ENCODE results near the gene CATSPER2.
"Not testable (repeated sequence)": the region's sequence is repeated elsewhere in the genome, so short reads cannot be mapped to it uniquely, and the experiment has no call there.

Gene CATSPER2

DNA sequence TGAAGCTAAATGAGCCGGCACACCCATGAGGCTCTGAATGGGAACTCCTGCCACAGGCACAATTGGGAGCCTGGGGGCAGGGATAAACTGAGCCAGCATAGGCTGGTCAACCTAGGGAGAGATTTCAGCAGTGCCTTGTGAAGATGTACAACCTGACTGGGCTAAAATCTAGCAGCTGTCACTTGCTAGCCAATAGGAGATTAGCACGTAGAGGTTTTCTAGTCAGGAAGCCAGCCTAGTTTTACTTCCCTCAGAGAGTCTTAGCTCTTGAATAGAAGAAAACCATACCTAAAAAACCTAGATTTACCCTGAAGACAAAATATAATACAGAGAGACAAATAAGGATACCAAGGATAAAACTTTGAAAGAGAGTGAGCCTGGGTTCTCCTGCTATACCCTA lies 13.6 kb upstream of the CATSPER2 start:
- not testable (repeated sequence) for H2BK12ac ChIP-seq (ENCODE audit: low read length); H3K27ac ChIP-seq (replicated peaks; ENCODE audit: low read length); H3K9ac ChIP-seq (ENCODE audit: low read depth, low read length, poor library complexity); H2BK15ac ChIP-seq (ENCODE audit: low read length); H2BK5ac ChIP-seq (ENCODE audit: low read length); H3K4me3 ChIP-seq (ENCODE audit: low read length in 2 of 2); H4K91ac ChIP-seq (ENCODE audit: low read depth, low read length, poor library complexity); H3K27me3 ChIP-seq (ENCODE audit: control insufficient read depth in 3 of 3, insufficient read depth in 3 of 3, low read depth in 1 of 3, low read length in 3 of 3); H3K23ac ChIP-seq (ENCODE audit: low read depth, low read length, poor library complexity); H4K8ac ChIP-seq (ENCODE audit: low read depth, low read length); H2AK5ac ChIP-seq (ENCODE audit: low read depth, low read length); H3K4me1 ChIP-seq (ENCODE audit: control insufficient read depth in 2 of 2, insufficient read depth in 1 of 2, low read depth in 1 of 2, low read length in 2 of 2); H3K79me1 ChIP-seq (ENCODE audit: low read depth, low read length); H3K36me3 ChIP-seq (replicated peaks in 1 of 2; ENCODE audit: control insufficient read depth in 2 of 2, insufficient read depth in 2 of 2, low read length in 2 of 2); DNase-seq (ENCODE audit: low spot score); H3K4ac ChIP-seq (ENCODE audit: low read length); H3K14ac ChIP-seq (ENCODE audit: low read length); H2BK120ac ChIP-seq (ENCODE audit: low read depth, low read length); H2AFZ ChIP-seq (ENCODE audit: low read length); H3K18ac ChIP-seq (ENCODE audit: low read length); H3K9me3 ChIP-seq (replicated peaks in 1 of 2; ENCODE audit: control insufficient read depth in 2 of 2, insufficient read depth in 1 of 2, low read depth in 1 of 2, low read length in 2 of 2); H3K4me2 ChIP-seq (ENCODE audit: insufficient read depth, low read length, poor library complexity, severe bottlenecking)
- no CpG with 5 or more reads among the region's 2 CpGs for WGBS, 2 donors (ENCODE audit: extremely low coverage in 2 of 2, insufficient read length in 2 of 2, insufficient replicate concordance in 1 of 2)

DNA sequence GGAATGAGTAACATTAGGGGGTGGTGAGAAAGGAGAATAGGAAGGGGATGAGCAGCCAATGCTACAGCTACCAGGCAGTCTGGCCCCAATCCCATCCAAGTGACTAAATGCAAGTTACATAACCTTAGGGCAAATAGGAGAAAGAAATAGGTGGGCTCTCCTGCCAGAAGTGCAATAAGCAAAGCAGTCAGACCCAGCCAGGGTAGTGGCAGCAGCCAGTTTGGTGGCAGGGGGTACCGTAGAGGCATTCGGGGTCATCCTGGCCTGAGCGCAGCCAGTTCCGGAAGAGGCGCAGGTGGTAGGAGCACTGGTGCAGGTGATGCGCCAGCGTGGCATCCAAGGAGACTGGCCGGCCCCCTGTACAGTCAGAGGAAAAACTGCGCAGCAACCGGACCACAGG lies 11.1 kb upstream of the CATSPER2 start:
- not testable (repeated sequence) for H3K4ac ChIP-seq (ENCODE audit: low read length); H4K8ac ChIP-seq (ENCODE audit: low read depth, low read length); H3K23ac ChIP-seq (ENCODE audit: low read depth, low read length, poor library complexity); H2AFZ ChIP-seq (ENCODE audit: low read length); H3K36me3 ChIP-seq (replicated peaks in 1 of 2; ENCODE audit: control insufficient read depth in 2 of 2, insufficient read depth in 2 of 2, low read length in 2 of 2); H2BK120ac ChIP-seq (ENCODE audit: low read depth, low read length); H3K4me2 ChIP-seq (ENCODE audit: insufficient read depth, low read length, poor library complexity, severe bottlenecking); H3K9ac ChIP-seq (ENCODE audit: low read depth, low read length, poor library complexity); DNase-seq (ENCODE audit: low spot score); H3K4me3 ChIP-seq (ENCODE audit: low read length in 2 of 2); H3K79me1 ChIP-seq (ENCODE audit: low read depth, low read length); H3K27me3 ChIP-seq (ENCODE audit: control insufficient read depth in 3 of 3, insufficient read depth in 3 of 3, low read depth in 1 of 3, low read length in 3 of 3); H3K27ac ChIP-seq (replicated peaks; ENCODE audit: low read length); H3K18ac ChIP-seq (ENCODE audit: low read length); H2BK5ac ChIP-seq (ENCODE audit: low read length); H3K9me3 ChIP-seq (replicated peaks in 1 of 2; ENCODE audit: control insufficient read depth in 2 of 2, insufficient read depth in 1 of 2, low read depth in 1 of 2, low read length in 2 of 2); H4K91ac ChIP-seq (ENCODE audit: low read depth, low read length, poor library complexity); H2AK5ac ChIP-seq (ENCODE audit: low read depth, low read length); H2BK12ac ChIP-seq (ENCODE audit: low read length); H3K14ac ChIP-seq (ENCODE audit: low read length); H3K4me1 ChIP-seq (ENCODE audit: control insufficient read depth in 2 of 2, insufficient read depth in 1 of 2, low read depth in 1 of 2, low read length in 2 of 2); H2BK15ac ChIP-seq (ENCODE audit: low read length)
- WGBS, 2 donors (ENCODE audit: extremely low coverage in 2 of 2, insufficient read length in 2 of 2, insufficient replicate concordance in 1 of 2), result no CpG with 5 or more reads among the region's 10 CpGs

DNA sequence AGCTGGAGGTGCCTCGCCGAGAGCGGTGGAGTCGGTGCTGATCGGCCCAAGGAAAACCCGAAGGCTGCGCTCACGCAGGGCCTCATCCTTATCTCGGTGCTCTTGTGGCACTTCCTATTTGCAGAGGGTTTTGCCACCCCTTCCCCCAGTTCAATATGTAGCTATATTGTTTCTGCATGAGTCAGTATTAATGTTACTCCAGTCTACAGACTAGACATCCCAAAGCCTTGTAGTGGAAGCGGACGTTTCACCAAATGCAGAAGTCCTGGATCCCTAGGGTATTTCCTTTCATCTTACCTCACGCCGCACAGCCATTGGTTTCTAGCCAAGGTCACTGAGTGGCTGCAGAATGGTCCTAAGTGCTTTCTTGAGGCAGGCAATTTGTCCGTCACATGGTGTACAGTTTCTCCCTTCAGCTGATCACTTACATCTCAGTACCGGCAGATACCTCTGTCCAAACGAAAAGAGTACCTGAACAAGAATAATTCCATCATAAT lies 834 bp upstream of the CATSPER2 start:
- not testable (repeated sequence) for H2BK12ac ChIP-seq (ENCODE audit: low read length)
- no CpG with 5 or more reads among the region's 16 CpGs for WGBS, 2 donors (ENCODE audit: extremely low coverage in 2 of 2, insufficient read length in 2 of 2, insufficient replicate concordance in 1 of 2)

DNA sequence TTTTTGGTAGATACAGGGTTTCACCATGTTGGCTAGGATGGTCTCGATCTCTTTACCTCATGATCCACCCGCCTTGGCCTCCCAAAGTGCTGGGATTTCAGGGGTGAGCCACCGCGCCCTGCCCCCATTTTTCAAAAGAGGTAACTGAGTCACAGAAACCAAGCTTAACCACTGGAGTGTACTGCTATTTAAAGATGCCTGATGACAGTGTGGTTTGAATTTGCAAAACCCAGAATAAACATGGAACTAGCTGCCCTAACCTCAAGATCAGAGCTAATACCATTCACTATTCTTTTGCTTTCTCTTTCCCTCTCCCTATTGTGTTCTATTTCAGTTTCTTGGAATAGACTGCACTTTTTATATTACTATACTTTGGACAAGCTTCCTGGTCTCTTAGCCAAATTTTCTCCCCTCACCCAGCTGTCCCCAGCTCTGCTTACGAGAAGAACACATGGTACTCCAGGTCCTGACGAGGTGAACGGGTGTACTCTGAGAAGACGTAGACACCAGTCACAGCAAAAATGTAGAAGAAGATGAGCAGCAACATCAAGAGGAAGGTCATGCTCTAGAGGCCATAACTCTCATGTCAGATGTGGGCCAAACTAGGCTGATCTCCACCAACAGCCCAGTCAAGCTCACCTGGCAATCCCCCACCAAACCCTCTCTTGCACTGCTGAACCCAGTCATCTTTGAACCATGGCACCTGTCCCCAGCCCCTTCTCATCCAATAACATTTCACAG lies 10.0 kb downstream of the CATSPER2 start:
- not testable (repeated sequence) for H2BK12ac ChIP-seq (ENCODE audit: low read length); H3K27ac ChIP-seq (replicated peaks; ENCODE audit: low read length); H2AK5ac ChIP-seq (ENCODE audit: low read depth, low read length); H3K14ac ChIP-seq (ENCODE audit: low read length); H3K9ac ChIP-seq (ENCODE audit: low read depth, low read length, poor library complexity); DNase-seq (ENCODE audit: low spot score); H2BK5ac ChIP-seq (ENCODE audit: low read length); H3K23ac ChIP-seq (ENCODE audit: low read depth, low read length, poor library complexity); H4K8ac ChIP-seq (ENCODE audit: low read depth, low read length); H3K4me1 ChIP-seq (ENCODE audit: control insufficient read depth in 2 of 2, insufficient read depth in 1 of 2, low read depth in 1 of 2, low read length in 2 of 2); H3K9me3 ChIP-seq (replicated peaks in 1 of 2; ENCODE audit: control insufficient read depth in 2 of 2, insufficient read depth in 1 of 2, low read depth in 1 of 2, low read length in 2 of 2); H3K79me1 ChIP-seq (ENCODE audit: low read depth, low read length); H3K4me2 ChIP-seq (ENCODE audit: insufficient read depth, low read length, poor library complexity, severe bottlenecking); H2AFZ ChIP-seq (ENCODE audit: low read length); H2BK15ac ChIP-seq (ENCODE audit: low read length); H3K27me3 ChIP-seq (ENCODE audit: control insufficient read depth in 3 of 3, insufficient read depth in 3 of 3, low read depth in 1 of 3, low read length in 3 of 3); H3K4me3 ChIP-seq (ENCODE audit: low read length in 2 of 2); H4K91ac ChIP-seq (ENCODE audit: low read depth, low read length, poor library complexity); H2BK120ac ChIP-seq (ENCODE audit: low read depth, low read length); H3K4ac ChIP-seq (ENCODE audit: low read length); H3K36me3 ChIP-seq (replicated peaks in 1 of 2; ENCODE audit: control insufficient read depth in 2 of 2, insufficient read depth in 2 of 2, low read length in 2 of 2); H3K18ac ChIP-seq (ENCODE audit: low read length)
- no CpG with 5 or more reads among the region's 8 CpGs for WGBS, 2 donors (ENCODE audit: extremely low coverage in 2 of 2, insufficient read length in 2 of 2, insufficient replicate concordance in 1 of 2)

More for the DNA sequence above, 834 bp upstream of the CATSPER2 start:
- H2BK120ac ChIP-seq (ENCODE audit: low read depth, low read length); H3K4me1 ChIP-seq (ENCODE audit: control insufficient read depth in 2 of 2, insufficient read depth in 1 of 2, low read depth in 1 of 2, low read length in 2 of 2); H3K4me3 ChIP-seq (ENCODE audit: low read length in 2 of 2); H2AK5ac ChIP-seq (ENCODE audit: low read depth, low read length); H2BK5ac ChIP-seq (ENCODE audit: low read length); H3K14ac ChIP-seq (ENCODE audit: low read length); H2BK15ac ChIP-seq (ENCODE audit: low read length); H3K4ac ChIP-seq (ENCODE audit: low read length); H3K4me2 ChIP-seq (ENCODE audit: insufficient read depth, low read length, poor library complexity, severe bottlenecking); DNase-seq (ENCODE audit: low spot score); H4K91ac ChIP-seq (ENCODE audit: low read depth, low read length, poor library complexity); H4K8ac ChIP-seq (ENCODE audit: low read depth, low read length); H3K9me3 ChIP-seq (replicated peaks in 1 of 2; ENCODE audit: control insufficient read depth in 2 of 2, insufficient read depth in 1 of 2, low read depth in 1 of 2, low read length in 2 of 2); H3K27ac ChIP-seq (replicated peaks; ENCODE audit: low read length); H3K9ac ChIP-seq (ENCODE audit: low read depth, low read length, poor library complexity); H3K27me3 ChIP-seq (ENCODE audit: control insufficient read depth in 3 of 3, insufficient read depth in 3 of 3, low read depth in 1 of 3, low read length in 3 of 3); H3K36me3 ChIP-seq (replicated peaks in 1 of 2; ENCODE audit: control insufficient read depth in 2 of 2, insufficient read depth in 2 of 2, low read length in 2 of 2); H3K23ac ChIP-seq (ENCODE audit: low read depth, low read length, poor library complexity); H3K79me1 ChIP-seq (ENCODE audit: low read depth, low read length); H3K18ac ChIP-seq (ENCODE audit: low read length); H2AFZ ChIP-seq (ENCODE audit: low read length): not testable (repeated sequence)

All from neuronal stem cell (in vitro differentiated cells).